ENCODE measurements around the gene ENC1.

DNA sequence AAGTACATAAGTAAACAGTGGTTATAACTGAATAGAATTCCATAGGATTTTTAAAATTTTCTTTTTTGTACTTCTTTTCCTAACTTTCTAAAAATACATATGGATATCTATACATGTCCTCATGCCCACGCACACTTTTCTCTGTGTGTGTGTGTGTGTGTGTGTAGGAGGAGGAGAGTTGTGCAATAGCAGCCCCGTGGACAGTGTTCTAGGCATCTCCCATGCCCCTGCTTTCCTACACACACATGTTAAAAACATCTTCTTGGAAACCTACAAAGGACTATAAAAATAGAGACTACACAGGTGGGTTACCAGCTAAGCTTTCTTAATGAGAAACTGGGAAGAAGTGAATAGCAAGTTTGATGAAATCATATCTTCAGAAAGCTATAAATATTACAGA, 24.7 kb upstream of the ENC1 start:
- TF ChIP-seq POLR2AphosphoS5 (IDR thresholded peaks at IDR 0.05; ENCODE audit: low read depth, low read length) (no peak), POLR2A (IDR thresholded peaks at IDR 0.05; ENCODE audit: low read depth, low read length) (no peak), SPI1 (IDR thresholded peaks at IDR 0.05; ENCODE audit: low read depth, low read length) (no peak), TAF1 (IDR thresholded peaks at IDR 0.05; ENCODE audit: low read depth, low read length) (no peak)
